CD14-positive monocyte (primary cell): ENCODE measurements around the gene NDUFC2. TPM values are rescaled to one million over a fixed set of nuclear protein-coding genes. Genes with fewer than 3 reads are reported as not detected.
A peak's percentile ranks its signal among the peaks of the same experiment; 100 is the strongest.

Experiments
- DNase-seq, 3 donors: peaks; one replicate each; pipeline ENCODE4 v3.0.0-alpha.2; 2011 to 2022
- H2AFZ ChIP-seq: 2 replicates; pipeline ENCODE4 v1.6.0; 2012; ENCODE audit warnings: mild to moderate bottlenecking, low read depth, low read length, inconsistent platforms; ENCODE audit not compliant: insufficient read depth, poor library complexity, severe bottlenecking
- H3K27ac ChIP-seq, 2 donors: 1 replicate in 1 of 2; 2 replicates in 1 of 2; pipeline ENCODE4 v1.5.1; 2012 to 2013; ENCODE audit warnings: low read length in 2 of 2, control low read depth in 1 of 2, inconsistent platforms in 1 of 2, low read depth in 1 of 2, mild to moderate bottlenecking in 1 of 2
- H3K27me3 ChIP-seq, 2 donors: one replicate each; pipeline versions ENCODE4 v1.6.0 to v1.6.1; 2011 to 2013; ENCODE audit warnings: low read length in 2 of 2; ENCODE audit not compliant: control insufficient read depth in 2 of 2, insufficient read depth in 2 of 2
- H3K36me3 ChIP-seq, 2 donors: replicated peaks in 1 of 2; 1 replicate in 1 of 2; 2 replicates in 1 of 2; pipeline versions ENCODE4 v1.5.1 to v1.6.1; 2012 to 2013; ENCODE audit warnings: low read length in 2 of 2, control low read depth in 1 of 2, inconsistent platforms in 1 of 2, mild to moderate bottlenecking in 1 of 2; ENCODE audit not compliant: insufficient read depth in 2 of 2, control insufficient read depth in 1 of 2
- H3K4me1 ChIP-seq, 2 donors: 1 replicate in 1 of 2; 2 replicates in 1 of 2; pipeline versions ENCODE4 v1.5.1 to v1.6.1; 2012 to 2013; ENCODE audit warnings: low read length in 2 of 2, control low read depth in 1 of 2, inconsistent platforms in 1 of 2, mild to moderate bottlenecking in 1 of 2, moderate library complexity in 1 of 2; ENCODE audit not compliant: insufficient read depth in 2 of 2, control insufficient read depth in 1 of 2
- H3K4me2 ChIP-seq: replicated peaks from 2 replicates; pipeline ENCODE3; 2012; ENCODE audit warnings: low read length, moderate library complexity, mild to moderate bottlenecking; ENCODE audit not compliant: poor library complexity, severe bottlenecking; ENCODE audit errors: extremely low read depth
- H3K4me3 ChIP-seq, 3 experiments: fragments of 200-600 bp in 1 of 3; sonication (generic) in 1 of 3; replicated peaks in 1 of 3; 1 replicate in 2 of 3; 2 replicates in 1 of 3; pipeline ENCODE4 v1.5.1; 2011 to 2013; ENCODE audit warnings: low read length in 3 of 3, mild to moderate bottlenecking in 3 of 3, control low read depth in 2 of 3, low read depth in 2 of 3, inconsistent platforms in 1 of 3, moderate library complexity in 1 of 3
- H3K79me2 ChIP-seq: 2 replicates; pipeline ENCODE4 v1.6.0; 2012; ENCODE audit warnings: mild to moderate bottlenecking, control low read depth, inconsistent platforms, low read length, moderate library complexity; ENCODE audit not compliant: insufficient read depth
- H3K9ac ChIP-seq: 2 replicates; pipeline ENCODE4 v1.6.0; 2017; ENCODE audit warnings: low read length, mild to moderate bottlenecking; ENCODE audit not compliant: insufficient read depth, poor library complexity, severe bottlenecking
- H3K9me3 ChIP-seq, 2 donors: replicated peaks in 1 of 2; 1 replicate in 1 of 2; 2 replicates in 1 of 2; pipeline versions ENCODE4 v1.5.1 to v1.6.1; 2012 to 2013; ENCODE audit warnings: low read length in 2 of 2, control low read depth in 1 of 2; ENCODE audit not compliant: control insufficient read depth in 1 of 2, insufficient read depth in 1 of 2
- H4K20me1 ChIP-seq: 2 replicates; pipeline ENCODE4 v1.6.0; 2012; ENCODE audit warnings: mild to moderate bottlenecking, low read length, control low read depth, moderate library complexity; ENCODE audit not compliant: insufficient read depth
- H3K27ac Mint-ChIP-seq, 7 donors: one replicate each; pipeline ENCODE4 v1.8.0; 2020; ENCODE audit warnings: mild to moderate bottlenecking in 7 of 7, mixed read lengths in 7 of 7, moderate library complexity in 6 of 7, inconsistent platforms in 2 of 7
- H3K27me3 Mint-ChIP-seq, 3 donors: one replicate each; pipeline ENCODE4 v1.8.0; 2021 to 2022; ENCODE audit warnings: low read depth in 3 of 3, mild to moderate bottlenecking in 3 of 3, mixed read lengths in 3 of 3, moderate library complexity in 3 of 3, inconsistent platforms in 1 of 3
- H3K36me3 Mint-ChIP-seq, 2 donors: one replicate each; pipeline ENCODE4 v1.8.0; 2020; ENCODE audit warnings: mixed read lengths in 2 of 2, inconsistent platforms in 1 of 2, mild to moderate bottlenecking in 1 of 2
- H3K4me1 Mint-ChIP-seq: one replicate; pipeline ENCODE4 v1.8.0; 2020; ENCODE audit warnings: mild to moderate bottlenecking, mixed read lengths
- H3K4me3 Mint-ChIP-seq, 2 donors: one replicate each; pipeline ENCODE4 v1.8.0; 2020; ENCODE audit warnings: mild to moderate bottlenecking in 2 of 2, mixed read lengths in 2 of 2, moderate library complexity in 1 of 2
- H3K9me3 Mint-ChIP-seq, 7 donors: one replicate each; pipeline ENCODE4 v1.8.0; 2020 to 2022; ENCODE audit warnings: mixed read lengths in 7 of 7, mild to moderate bottlenecking in 6 of 7, moderate library complexity in 6 of 7, inconsistent platforms in 2 of 7
- CTCF ChIP-seq: fragments of 200-600 bp; IDR thresholded peaks from one replicate; pipeline ENCODE4 v1.8.0; 2022; ENCODE audit warnings: antibody characterized with exemption, mild to moderate bottlenecking
- WGBS: methylation state at CpG from one replicate; pipeline ENCODE4 v1.1.5; 2013; ENCODE audit warnings: missing lambda C conversion rate; ENCODE audit not compliant: insufficient coverage; 5-methylcytosine and 5-hydroxymethylcytosine counted together
- intact Hi-C, 2 donors: fragments of 100-400 bp; cut with micrococcal nuclease; formaldehyde crosslinking; loops; one replicate each; pipeline versions ENCODE4 v1.15.0 to v1.15.1; 2023
- polyA plus RNA-seq, 3 donors: library from polyadenylated mRNA; depleted of rRNA in 1 of 3; unstranded in 2 of 3; stranded (reverse) in 1 of 3; fragments of 300-500 nt in 2 of 3; fragments of >200 nt in 1 of 3; fragmentation: Illumina TruSeq in 2 of 3; gene quantifications; 1 replicate in 2 of 3; 2 replicates in 1 of 3; pipeline ENCODE4 v1.2.3, GENCODE V29; 2012 to 2021

Gene NDUFC2
- polyA plus RNA-seq, 3 donors, result 47.7 to 219 (median 209) TPM

- Histone ChIP-seq H3K9ac (no peak overlapping the region), H3K79me2 (no peaks in the 10 kb centered on the region), H3K4me3 (no peak overlapping the region), H3K27ac (no peak overlapping the region), H3K36me3 (peaks cover under 1 to 5% of the 10 kb centered on the region in 2 donors), H3K27me3 (no peaks in the 10 kb centered on the region), H3K9me3 (no peaks in the 10 kb centered on the region), H4K20me1 (no peaks in the 10 kb centered on the region), H3K4me2 (no peak overlapping the region), H3K4me1 (no peaks in the 10 kb centered on the region), H2AFZ (no peak overlapping the region)
- Mint-ChIP-seq H3K4me1 (peaks cover 4% of the 10 kb centered on the region), H3K9me3 (no peaks in the 10 kb centered on the region), H3K36me3 (peaks cover 8 to 9% of the 10 kb centered on the region in 2 donors), H3K27me3 (peaks cover 0 to 1% (median 0%) of the 10 kb centered on the region in 3 donors), H3K4me3 (no peak overlapping the region), H3K27ac (no peak overlapping the region)
- intact Hi-C loops, result no loop called here
- TF ChIP-seq CTCF, result no peak
- WGBS, result no CpG with 5 or more reads among the region's 2 CpGs
- no peak for DNase-seq
These were observed 17.0 kb downstream of the NDUFC2 start for GRCh38 chr11:78062671-78063070.

GRCh38 chr11:78061921-78062311 is 17.7 kb downstream of the NDUFC2 start:
- TF ChIP-seq CTCF, result no peak
- Mint-ChIP-seq H3K4me1 (peaks cover 4% of the 10 kb centered on the region), H3K4me3 (no peak overlapping the region), H3K36me3 (peaks cover 3 to 5% of the 10 kb centered on the region in 2 donors), H3K27me3 (peaks cover 0 to 1% (median 0%) of the 10 kb centered on the region in 3 donors), H3K27ac (peak overlapping the region in 3 of 7 donors; percentile 15 to 50 (median 15)), H3K9me3 (no peaks in the 10 kb centered on the region)
- Histone ChIP-seq H3K27me3 (no peaks in the 10 kb centered on the region), H3K4me3 (no peak overlapping the region), H3K9me3 (no peaks in the 10 kb centered on the region), H3K79me2 (no peaks in the 10 kb centered on the region), H3K36me3 (no peaks in the 10 kb centered on the region), H3K9ac (no peak overlapping the region), H4K20me1 (no peaks in the 10 kb centered on the region), H3K4me2 (no peak overlapping the region), H3K4me1 (no peaks in the 10 kb centered on the region), H3K27ac (no peak overlapping the region), H2AFZ (no peak overlapping the region)
- intact Hi-C loops, result no loop called here
- DNase-seq, result no peak
- 100% methylated on average over 2 of the region's 4 CpGs for WGBS
